HG03025 (cell line): Measurements from ENCODE around the gene HSPB3.
"Not testable (repeated sequence)": the region's sequence is repeated elsewhere in the genome, so short reads cannot be mapped to it uniquely, and the experiment has no call there.

Experiments
- ATAC-seq: cut with Tn5 transposase; IDR thresholded peaks from one replicate; pipeline ENCODE4 v1.9.1; 2021; ENCODE audit warnings: mild to moderate bottlenecking, moderate library complexity; ENCODE audit not compliant: unreplicated experiment, low FRiP score

HSPB3 gene, protein sequence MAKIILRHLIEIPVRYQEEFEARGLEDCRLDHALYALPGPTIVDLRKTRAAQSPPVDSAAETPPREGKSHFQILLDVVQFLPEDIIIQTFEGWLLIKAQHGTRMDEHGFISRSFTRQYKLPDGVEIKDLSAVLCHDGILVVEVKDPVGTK

DNA sequence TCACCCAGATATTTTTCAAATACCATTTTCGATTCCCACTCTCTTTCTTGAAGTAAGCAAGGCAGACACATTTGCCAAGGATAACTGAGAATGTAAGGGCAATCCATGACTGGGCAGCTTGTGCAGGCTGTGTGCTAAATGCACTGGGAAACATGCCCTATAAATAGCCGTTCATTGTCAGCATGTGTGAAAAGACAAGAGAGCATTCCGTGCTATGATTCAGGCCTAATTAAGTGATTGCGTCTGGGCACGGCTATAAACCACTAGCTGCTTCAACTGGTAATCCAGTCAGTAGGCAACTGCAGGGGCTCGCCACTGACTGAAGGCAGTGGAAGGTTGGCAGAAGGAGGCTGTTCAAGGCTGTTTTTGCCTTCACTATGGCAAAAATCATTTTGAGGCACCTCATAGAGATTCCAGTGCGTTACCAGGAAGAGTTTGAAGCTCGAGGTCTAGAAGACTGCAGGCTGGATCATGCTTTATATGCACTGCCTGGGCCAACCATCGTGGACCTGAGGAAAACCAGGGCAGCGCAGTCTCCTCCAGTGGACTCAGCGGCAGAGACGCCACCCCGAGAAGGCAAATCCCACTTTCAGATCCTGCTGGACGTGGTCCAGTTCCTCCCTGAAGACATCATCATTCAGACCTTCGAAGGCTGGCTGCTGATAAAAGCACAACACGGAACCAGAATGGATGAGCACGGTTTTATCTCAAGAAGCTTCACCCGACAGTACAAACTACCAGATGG is at the start of gene HSPB3:
Gene HSPB3, plus strand, starts transcription at position 287 of the 745 bp plus-strand sequence. Its CDS starts 91 bp downstream, at position 378.
- ATAC-seq, result no peak

DNA sequence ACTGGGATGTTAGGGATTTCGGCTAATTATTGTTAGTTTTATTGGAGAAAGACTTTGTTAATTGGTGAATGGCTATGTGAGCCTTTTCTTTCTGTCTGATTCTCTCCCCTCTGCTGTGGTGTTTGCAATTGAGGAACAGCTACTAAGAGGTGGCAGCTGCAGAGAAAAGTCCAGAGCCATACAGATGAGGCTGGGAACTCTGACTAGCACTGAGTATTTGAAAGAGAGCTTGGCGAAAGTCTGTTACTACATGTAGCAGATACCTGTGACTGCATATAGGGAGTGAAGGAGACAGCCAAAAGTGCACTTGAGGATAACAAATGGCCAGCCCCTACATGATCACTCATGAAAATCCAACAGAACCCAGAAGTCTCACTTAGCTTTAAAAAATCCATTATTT is 44.3 kb upstream of the HSPB3 start:
- ATAC-seq, result no peak

- ATAC-seq, result no peak
Observed at GRCh38 chr5:54412913-54413312, 42.6 kb upstream of the HSPB3 start.

DNA sequence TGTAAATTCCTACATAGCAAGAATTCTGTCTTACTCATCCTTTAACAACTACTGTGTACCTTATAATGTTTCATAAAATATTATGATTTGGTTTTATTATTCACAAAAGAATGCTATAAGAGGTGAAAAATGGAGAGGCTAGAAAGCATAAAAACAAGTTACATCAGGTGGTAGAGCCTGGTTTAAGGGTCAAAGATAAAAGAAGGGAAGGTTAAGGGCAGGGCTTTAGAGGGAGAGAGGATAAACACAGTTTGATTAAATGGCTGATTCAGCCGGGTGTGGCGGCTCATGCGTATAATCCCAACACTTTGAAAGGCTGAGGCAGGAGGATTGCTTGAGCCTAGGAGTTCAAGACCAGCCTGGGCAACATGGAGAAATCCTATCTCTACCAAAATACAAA is 40.4 kb upstream of the HSPB3 start:
- no peak for ATAC-seq

GRCh38 chr5:54415896-54416601 is 39.5 kb upstream of the HSPB3 start:
- no peak for ATAC-seq

GRCh38 chr5:54419573-54420423 is 35.7 kb upstream of the HSPB3 start:
- not testable (repeated sequence) for ATAC-seq

DNA sequence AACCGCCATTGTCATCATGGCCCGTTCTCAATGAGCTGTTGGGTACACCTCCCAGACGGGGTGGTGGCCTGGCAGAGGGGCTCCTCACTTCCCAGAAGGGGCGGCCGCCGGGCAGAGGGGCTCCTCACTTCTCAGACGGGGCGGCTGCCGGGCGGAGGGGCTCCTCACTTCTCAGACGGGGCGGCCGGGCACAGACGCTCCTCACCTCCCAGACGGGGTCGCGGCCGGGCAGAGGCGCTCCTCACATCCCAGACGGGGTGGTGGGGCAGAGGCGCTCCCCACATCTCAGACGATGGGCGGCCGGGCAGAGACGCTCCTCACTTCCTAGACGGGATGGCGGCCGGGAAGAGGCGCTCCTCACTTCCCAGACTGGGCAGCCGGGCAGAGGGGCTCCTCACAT is 35.0 kb upstream of the HSPB3 start:
- ATAC-seq, result not testable (repeated sequence)

- no peak for ATAC-seq
Observed at GRCh38 chr5:54421976-54422375, 33.5 kb upstream of the HSPB3 start.

GRCh38 chr5:54425258-54425657 is 30.2 kb upstream of the HSPB3 start:
- ATAC-seq, result no peak

DNA sequence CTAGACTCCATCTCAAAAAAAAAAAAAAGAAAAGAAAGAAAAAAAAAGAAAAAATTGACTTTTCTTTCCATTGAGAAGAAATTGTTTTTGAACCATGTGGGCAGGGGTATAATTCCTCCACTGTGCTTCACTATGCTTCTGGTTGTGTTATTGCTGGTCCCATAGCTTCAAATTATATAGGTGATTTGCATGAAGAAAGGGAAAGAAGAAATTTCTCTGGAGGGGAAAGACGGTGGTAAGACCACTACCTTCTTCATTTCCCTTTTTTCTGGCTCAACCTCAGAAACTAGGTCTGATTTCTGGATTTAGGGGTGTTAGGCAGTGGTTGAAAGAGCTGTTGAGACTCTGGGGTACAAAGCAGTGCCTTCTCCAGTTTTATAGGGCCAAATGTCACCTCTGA is 29.3 kb upstream of the HSPB3 start:
- no peak for ATAC-seq

- ATAC-seq, result not testable (repeated sequence)
Observed at GRCh38 chr5:54434650-54435049, 20.8 kb upstream of the HSPB3 start.

GRCh38 chr5:54438620-54439389 is 16.7 kb upstream of the HSPB3 start:
- ATAC-seq, result no peak

- peak; percentile 94 for ATAC-seq
Observed at GRCh38 chr5:54440456-54440893, 15.0 kb upstream of the HSPB3 start.

DNA sequence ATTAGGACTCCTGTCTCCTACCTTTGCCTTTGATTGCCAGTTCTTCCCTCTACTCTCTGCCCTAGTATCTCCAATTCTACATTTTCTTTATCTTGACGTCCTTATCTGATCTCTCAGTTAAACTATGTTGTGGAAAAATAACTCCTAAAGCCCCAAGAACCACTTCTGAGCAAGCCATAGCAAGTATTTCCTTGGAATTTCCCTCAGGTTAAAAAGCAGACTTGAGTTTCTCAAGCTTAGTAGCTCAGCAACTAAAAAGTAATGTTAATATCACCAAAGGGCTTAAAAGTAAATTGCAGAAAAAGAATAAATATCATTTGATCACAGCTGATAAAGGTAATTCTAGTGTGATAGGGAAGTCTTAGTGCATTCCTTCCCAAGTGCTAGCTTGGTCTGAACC is 13.2 kb upstream of the HSPB3 start:
- no peak for ATAC-seq

DNA sequence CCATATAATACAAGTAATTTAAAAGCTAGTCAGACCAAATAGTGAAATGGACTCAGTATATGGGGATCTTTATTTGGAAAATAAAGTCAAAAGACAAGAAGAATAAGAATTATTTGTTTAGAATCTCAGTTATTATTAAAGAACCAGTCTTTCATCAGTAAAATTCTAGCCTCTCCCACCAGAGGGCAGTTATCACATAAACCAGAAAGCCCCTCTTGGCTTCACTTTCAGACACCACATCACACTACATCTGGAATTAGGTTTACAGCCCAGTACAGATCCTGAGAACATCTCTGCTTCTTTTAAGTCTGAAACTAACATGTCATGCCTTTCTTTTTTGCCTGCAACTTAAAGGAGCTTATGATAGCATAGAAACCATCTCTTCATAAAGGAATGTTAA is 12.2 kb upstream of the HSPB3 start:
- ATAC-seq, result no peak

GRCh38 chr5:54445691-54446378 is 9.7 kb upstream of the HSPB3 start:
- no peak for ATAC-seq

GRCh38 chr5:54446379-54446732 is 9.1 kb upstream of the HSPB3 start:
- no peak for ATAC-seq

- no peak for ATAC-seq
Observed at GRCh38 chr5:54449923-54450322, 5.6 kb upstream of the HSPB3 start.

DNA sequence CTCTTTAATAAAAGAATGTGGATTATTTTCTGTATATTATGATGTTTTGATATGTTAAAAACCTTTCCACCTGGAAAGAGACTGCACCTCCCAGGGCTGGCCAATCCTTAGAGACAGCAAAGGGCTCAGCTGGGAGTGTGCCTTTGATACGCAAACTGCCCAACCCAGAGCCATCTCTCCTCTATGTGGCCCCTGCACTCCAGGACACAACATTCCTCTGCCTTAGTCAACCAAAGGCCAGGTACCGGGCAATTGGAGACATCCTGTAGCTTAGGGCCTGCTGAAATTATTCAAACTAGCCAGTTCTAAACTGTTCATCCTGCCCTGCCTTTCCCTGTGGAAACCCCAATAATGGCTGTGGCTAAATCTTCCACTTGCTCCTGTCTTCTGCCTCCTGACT is 5.0 kb upstream of the HSPB3 start:
- ATAC-seq, result no peak

- ATAC-seq, result no peak
Observed at GRCh38 chr5:54453046-54453445, 2.5 kb upstream of the HSPB3 start.
